Esophagus muscularis mucosa (tissue), 4 donors: Measurements from ENCODE around the gene PTGES3.

Experiments used
- CTCF ChIP-seq, 3 experiments: fragments of 200-600 bp in 2 of 3; fragments of 450-650 bp in 1 of 3; sonication (generic) in 2 of 3; IDR thresholded peaks; one replicate each; pipeline ENCODE4 v1.5.1; 2017 to 2019; ENCODE audit warnings: antibody characterized with exemption in 3 of 3, mild to moderate bottlenecking in 2 of 3, moderate library complexity in 1 of 3
- EP300 ChIP-seq: sonication (generic); formaldehyde crosslinking; IDR thresholded peaks from one replicate; pipeline ENCODE4 v1.6.1; 2017; ENCODE audit warnings: antibody characterized with exemption
- POLR2A ChIP-seq: fragments of 450-650 bp; IDR thresholded peaks from one replicate; pipeline ENCODE4 v1.6.1; 2017; ENCODE audit warnings: antibody characterized with exemption, moderate library complexity, mild to moderate bottlenecking, low read depth

DNA sequence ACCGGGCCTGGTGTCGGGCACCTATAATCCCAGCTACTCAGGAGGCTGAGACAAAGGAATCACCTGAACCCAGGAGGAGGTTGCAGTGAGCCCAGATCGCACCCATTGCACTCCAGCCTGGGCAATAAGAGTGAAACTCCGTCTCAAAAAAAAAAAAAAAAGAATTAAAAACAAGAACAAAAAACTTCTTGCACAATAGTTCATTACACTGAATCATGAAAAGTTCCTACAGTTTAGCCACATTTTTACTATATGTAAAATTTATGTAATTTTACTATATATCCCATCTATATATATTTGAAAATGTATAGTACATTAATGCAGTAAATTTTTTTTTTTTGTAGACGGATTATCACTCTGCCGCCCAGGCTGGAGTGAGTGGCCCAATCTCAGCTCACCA is 46.9 kb downstream of the PTGES3 start:
- TF ChIP-seq CTCF (IDR thresholded peaks at IDR 0.05), result no peak
- no peak for TF ChIP-seq POLR2A
- TF ChIP-seq EP300, result no peak
